ENCODE data around the gene GPR132.

The GPR132 gene

DNA sequence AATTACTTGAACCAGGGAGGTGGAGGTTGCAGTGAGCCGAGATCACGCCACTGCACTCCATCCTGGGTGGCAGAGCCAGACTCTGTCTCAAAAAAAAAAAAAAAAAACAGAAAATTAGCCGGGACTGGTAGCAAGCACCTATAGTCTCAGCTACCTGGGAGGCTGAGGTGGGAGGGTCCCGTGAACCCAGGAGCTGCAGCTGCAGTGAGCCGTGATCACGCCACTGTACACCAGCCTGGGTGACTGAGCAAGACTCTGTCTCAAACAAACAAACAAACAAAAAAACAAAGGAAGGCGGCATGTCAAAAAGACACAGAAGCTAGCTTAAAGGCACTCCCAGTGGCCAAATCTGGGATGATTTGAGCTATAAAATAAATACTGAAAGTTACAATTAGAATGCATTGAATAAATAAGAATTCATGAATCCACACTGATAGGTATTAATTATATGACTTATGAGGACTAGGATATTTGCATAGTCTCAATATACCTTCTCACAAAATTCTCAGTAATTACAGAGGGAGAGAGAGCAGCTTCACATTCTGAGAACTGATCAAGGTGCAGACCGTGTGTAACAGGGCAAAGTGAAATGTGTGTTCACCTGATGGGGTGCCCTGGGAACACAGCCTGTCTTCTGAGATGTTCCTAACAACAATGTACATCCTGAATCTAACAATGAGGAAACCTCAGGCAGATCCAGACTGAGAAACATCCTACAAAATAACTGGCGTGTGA lies 42.7 kb upstream of the GPR132 start:
- Histone ChIP-seq H3K4me2 (ENCODE audit: low read depth, low read length) (no peak overlapping the region), H4K20me1 (ENCODE audit: insufficient read depth, low read length) (no peaks in the 10 kb centered on the region), H3K27me3 (replicated peaks; ENCODE audit: insufficient read depth, low read length) (peaks cover 46% of the 10 kb centered on the region), H3K9me3 (replicated peaks; ENCODE audit: insufficient read depth, low read length) (no peaks in the 10 kb centered on the region), H3K4me1 (ENCODE audit: low read length) (no peaks in the 10 kb centered on the region), H3K36me3 (replicated peaks; ENCODE audit: insufficient read depth, low read length) (no peaks in the 10 kb centered on the region), H3K79me2 (ENCODE audit: low read length) (no peaks in the 10 kb centered on the region), H3K27ac (ENCODE audit: low read length) (no peak overlapping the region), H3F3A (ENCODE audit: insufficient read depth, low read length) (no peaks in the 10 kb centered on the region), H3K9ac (ENCODE audit: low read length) (no peak overlapping the region), H2AFZ (ENCODE audit: low read length) (no peak overlapping the region), H3K9me2 (replicated peaks; ENCODE audit: insufficient read depth, low read length) (no peaks in the 10 kb centered on the region), H3K4me3 (ENCODE audit: low read length) (no peak overlapping the region)
- TF ChIP-seq EZH2 (optimal IDR thresholded peaks at IDR 0.05; ENCODE audit: low read depth, low read length) (no peak), EZH2phosphoT487 (IDR thresholded peaks at IDR 0.05; ENCODE audit: low read length) (no peak)
- TF ChIP-seq, protein P1, sequence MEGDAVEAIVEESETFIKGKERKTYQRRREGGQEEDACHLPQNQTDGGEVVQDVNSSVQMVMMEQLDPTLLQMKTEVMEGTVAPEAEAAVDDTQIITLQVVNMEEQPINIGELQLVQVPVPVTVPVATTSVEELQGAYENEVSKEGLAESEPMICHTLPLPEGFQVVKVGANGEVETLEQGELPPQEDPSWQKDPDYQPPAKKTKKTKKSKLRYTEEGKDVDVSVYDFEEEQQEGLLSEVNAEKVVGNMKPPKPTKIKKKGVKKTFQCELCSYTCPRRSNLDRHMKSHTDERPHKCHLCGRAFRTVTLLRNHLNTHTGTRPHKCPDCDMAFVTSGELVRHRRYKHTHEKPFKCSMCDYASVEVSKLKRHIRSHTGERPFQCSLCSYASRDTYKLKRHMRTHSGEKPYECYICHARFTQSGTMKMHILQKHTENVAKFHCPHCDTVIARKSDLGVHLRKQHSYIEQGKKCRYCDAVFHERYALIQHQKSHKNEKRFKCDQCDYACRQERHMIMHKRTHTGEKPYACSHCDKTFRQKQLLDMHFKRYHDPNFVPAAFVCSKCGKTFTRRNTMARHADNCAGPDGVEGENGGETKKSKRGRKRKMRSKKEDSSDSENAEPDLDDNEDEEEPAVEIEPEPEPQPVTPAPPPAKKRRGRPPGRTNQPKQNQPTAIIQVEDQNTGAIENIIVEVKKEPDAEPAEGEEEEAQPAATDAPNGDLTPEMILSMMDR (IDR thresholded peaks at IDR 0.05; ENCODE audit: low read length): no peak
- no peak for DNase-seq

GRCh38 chr14:105107351-105107750 lies 42.1 kb upstream of the GPR132 start:
- TF ChIP-seq EZH2 (optimal IDR thresholded peaks at IDR 0.05; ENCODE audit: low read depth, low read length) (no peak), EZH2phosphoT487 (IDR thresholded peaks at IDR 0.05; ENCODE audit: low read length) (no peak)
- TF ChIP-seq, protein P1 (IDR thresholded peaks at IDR 0.05; ENCODE audit: low read length): no peak
- peaks cover 52% of the 10 kb centered on the region for H3K27me3 ChIP-seq (replicated peaks; ENCODE audit: insufficient read depth, low read length)

DNA sequence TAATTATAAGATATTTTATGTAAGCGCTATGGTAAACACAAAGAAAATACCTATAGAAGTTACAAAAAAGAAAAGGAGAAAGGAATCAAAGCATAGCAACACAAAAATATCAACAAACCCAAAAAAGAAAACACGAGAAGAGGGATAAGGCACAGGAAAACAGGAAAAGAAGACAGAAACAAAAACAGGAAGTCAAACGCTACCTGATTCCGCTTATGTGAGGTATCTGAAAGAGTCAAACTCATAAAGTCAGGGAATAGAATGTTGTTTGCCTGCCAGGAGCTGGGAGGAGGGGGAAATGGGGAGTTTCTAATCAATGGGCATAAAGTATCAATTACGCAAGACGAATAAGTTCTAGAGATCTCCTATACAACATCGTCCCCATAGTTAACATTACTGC lies 39.9 kb upstream of the GPR132 start:
- peaks cover 68% of the 10 kb centered on the region for H3K27me3 ChIP-seq (replicated peaks; ENCODE audit: insufficient read depth, low read length)
- no peaks in the 10 kb centered on the region for H4K20me1 ChIP-seq (ENCODE audit: insufficient read depth, low read length)
- H3K9me2 ChIP-seq (replicated peaks; ENCODE audit: insufficient read depth, low read length): no peaks in the 10 kb centered on the region
- no peaks in the 10 kb centered on the region for H3K79me2 ChIP-seq (ENCODE audit: low read length)
- H3K36me3 ChIP-seq (replicated peaks; ENCODE audit: insufficient read depth, low read length): no peaks in the 10 kb centered on the region
- no peak overlapping the region for H3K4me2 ChIP-seq (ENCODE audit: low read depth, low read length)
- H3K4me3 ChIP-seq (ENCODE audit: low read length): no peak overlapping the region
- H3K4me1 ChIP-seq (ENCODE audit: low read length): no peaks in the 10 kb centered on the region
- H3K9me3 ChIP-seq (replicated peaks; ENCODE audit: insufficient read depth, low read length): no peaks in the 10 kb centered on the region
- no peaks in the 10 kb centered on the region for H3F3A ChIP-seq (ENCODE audit: insufficient read depth, low read length)
- H3K27ac ChIP-seq (ENCODE audit: low read length): no peak overlapping the region
- no peak overlapping the region for H3K9ac ChIP-seq (ENCODE audit: low read length)
- TF ChIP-seq EZH2 (optimal IDR thresholded peaks at IDR 0.05; ENCODE audit: low read depth, low read length): no peak
- H2AFZ ChIP-seq (ENCODE audit: low read length): no peak overlapping the region
- no peak for DNase-seq

More at GRCh38 chr14:105107351-105107750, 42.1 kb upstream of the GPR132 start:
- Histone ChIP-seq H3K27ac (ENCODE audit: low read length) (no peak overlapping the region), H4K20me1 (ENCODE audit: insufficient read depth, low read length) (no peaks in the 10 kb centered on the region), H3K9me3 (replicated peaks; ENCODE audit: insufficient read depth, low read length) (no peaks in the 10 kb centered on the region), H2AFZ (ENCODE audit: low read length) (no peak overlapping the region), H3K4me2 (ENCODE audit: low read depth, low read length) (no peak overlapping the region), H3K9me2 (replicated peaks; ENCODE audit: insufficient read depth, low read length) (no peaks in the 10 kb centered on the region), H3K9ac (ENCODE audit: low read length) (no peak overlapping the region), H3K79me2 (ENCODE audit: low read length) (no peaks in the 10 kb centered on the region), H3K4me1 (ENCODE audit: low read length) (no peaks in the 10 kb centered on the region), H3K36me3 (replicated peaks; ENCODE audit: insufficient read depth, low read length) (no peaks in the 10 kb centered on the region), H3K4me3 (ENCODE audit: low read length) (no peak overlapping the region), H3F3A (ENCODE audit: insufficient read depth, low read length) (no peaks in the 10 kb centered on the region)
- DNase-seq: no peak

DNA sequence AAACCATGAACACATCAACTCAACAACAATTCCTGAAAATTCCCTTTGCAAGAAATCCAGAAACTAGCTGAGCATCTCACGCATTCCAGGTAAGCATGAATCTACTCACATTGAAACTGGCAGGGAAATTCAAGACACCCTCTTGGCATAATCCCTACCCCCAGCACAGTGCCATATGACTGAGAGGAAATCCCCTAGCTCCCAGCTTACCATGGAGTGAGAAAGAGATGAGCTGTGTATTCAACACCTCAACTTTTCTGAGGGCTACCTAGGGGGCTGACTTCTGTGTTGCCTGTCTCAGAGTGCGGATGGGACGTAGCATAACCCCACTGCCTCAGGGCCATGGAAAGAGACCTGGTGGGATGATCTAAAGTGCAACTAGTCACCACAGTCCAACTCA lies 37.7 kb upstream of the GPR132 start:
- Histone ChIP-seq H3K4me3 (ENCODE audit: low read length) (no peak overlapping the region), H3K27me3 (replicated peaks; ENCODE audit: insufficient read depth, low read length) (peaks cover 74% of the 10 kb centered on the region), H3K9ac (ENCODE audit: low read length) (no peak overlapping the region), H3K27ac (ENCODE audit: low read length) (no peak overlapping the region), H3K79me2 (ENCODE audit: low read length) (no peaks in the 10 kb centered on the region), H3K4me1 (ENCODE audit: low read length) (no peaks in the 10 kb centered on the region), H4K20me1 (ENCODE audit: insufficient read depth, low read length) (no peaks in the 10 kb centered on the region), H2AFZ (ENCODE audit: low read length) (no peak overlapping the region), H3K4me2 (ENCODE audit: low read depth, low read length) (no peak overlapping the region), H3F3A (ENCODE audit: insufficient read depth, low read length) (no peaks in the 10 kb centered on the region), H3K36me3 (replicated peaks; ENCODE audit: insufficient read depth, low read length) (no peaks in the 10 kb centered on the region), H3K9me2 (replicated peaks; ENCODE audit: insufficient read depth, low read length) (no peaks in the 10 kb centered on the region), H3K9me3 (replicated peaks; ENCODE audit: insufficient read depth, low read length) (no peaks in the 10 kb centered on the region)
- no peak for DNase-seq
- no peak for TF ChIP-seq EZH2 (optimal IDR thresholded peaks at IDR 0.05; ENCODE audit: low read depth, low read length)
- no peak for TF ChIP-seq EZH2phosphoT487 (IDR thresholded peaks at IDR 0.05; ENCODE audit: low read length)
- TF ChIP-seq, protein P1 (IDR thresholded peaks at IDR 0.05; ENCODE audit: low read length): no peak
